GM18861 (cell line): Measurements from ENCODE around the gene MCAM.

Experiments
- ATAC-seq: cut with Tn5 transposase; IDR thresholded peaks from one replicate; pipeline ENCODE4 v1.9.1; 2021; ENCODE audit not compliant: unreplicated experiment

MCAM gene

DNA sequence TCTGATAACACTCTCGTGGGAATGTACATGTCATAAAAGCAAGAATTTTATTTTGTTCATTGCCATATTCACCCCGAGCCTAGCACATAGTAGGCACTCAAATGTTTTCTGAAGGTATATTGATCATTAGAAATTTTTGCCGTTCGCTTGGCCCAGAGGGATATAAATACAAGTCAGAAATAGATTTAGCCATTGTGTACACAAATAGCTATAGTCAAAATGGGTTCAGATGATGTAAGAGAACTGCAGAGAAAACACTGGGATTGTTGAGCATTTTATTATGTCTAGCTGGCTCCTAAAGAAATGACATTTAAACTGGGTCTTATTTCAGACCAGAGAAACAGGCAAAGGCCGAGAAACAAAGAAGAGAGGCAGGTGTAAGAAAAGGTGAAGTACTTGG lies 49.3 kb downstream of the MCAM start:
- ATAC-seq = no peak

DNA sequence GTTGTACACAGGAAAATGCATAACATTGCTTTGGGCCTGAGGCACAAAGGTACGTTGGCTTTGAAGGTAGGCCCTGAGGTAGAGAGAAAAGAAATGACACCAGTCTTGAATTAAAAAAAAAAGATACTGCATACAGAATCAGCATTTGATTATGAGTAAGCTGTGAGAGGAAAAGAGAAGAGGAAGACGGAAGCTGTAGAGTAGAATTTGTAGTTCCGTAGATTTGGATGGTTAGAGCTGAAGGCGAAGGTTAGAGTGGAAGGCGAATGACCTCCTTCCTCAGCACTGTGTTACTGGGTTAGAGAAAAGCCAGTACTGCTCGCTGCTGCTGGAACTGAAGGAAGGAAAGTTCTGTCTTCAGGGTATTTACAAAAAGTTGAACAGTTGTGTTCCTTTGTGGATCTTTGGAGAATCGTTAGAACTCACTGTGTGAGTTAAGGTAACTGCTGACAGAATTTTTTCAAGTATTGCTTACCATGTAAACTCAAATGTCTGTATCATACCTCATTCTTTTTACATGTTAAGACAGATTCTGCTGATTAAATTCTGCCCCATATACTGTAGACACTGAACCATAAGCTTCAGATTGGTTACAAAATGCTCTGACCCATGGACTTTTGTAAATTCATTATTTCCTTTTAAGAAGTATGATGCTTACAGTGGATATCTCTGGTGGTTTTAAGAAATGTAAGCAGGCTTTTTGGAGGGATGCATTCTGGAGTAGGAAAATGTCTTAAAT lies 50.2 kb downstream of the MCAM start:
- no peak for ATAC-seq

DNA sequence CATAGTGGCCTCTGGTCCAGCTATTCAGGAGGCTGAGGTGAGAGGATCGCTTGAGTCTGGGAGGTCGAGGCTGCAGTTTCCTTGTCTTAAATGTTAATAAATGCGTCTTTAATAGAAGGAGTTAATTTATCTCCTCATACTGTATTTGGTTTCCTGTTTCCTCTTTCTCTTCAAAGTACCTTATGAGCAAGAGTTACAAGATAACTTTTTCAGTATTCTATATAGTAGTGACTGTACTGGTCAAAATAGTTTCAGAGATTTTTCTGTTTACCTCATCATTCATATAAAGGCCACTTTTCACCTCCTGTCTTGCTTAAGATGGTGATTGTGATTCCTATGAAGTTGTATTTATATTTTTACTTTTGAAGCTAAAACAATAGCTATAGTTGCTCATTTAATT lies 50.9 kb downstream of the MCAM start:
- ATAC-seq = no peak

GRCh38 chr11:119263352-119263940 lies 53.5 kb downstream of the MCAM start:
- ATAC-seq = no peak

DNA sequence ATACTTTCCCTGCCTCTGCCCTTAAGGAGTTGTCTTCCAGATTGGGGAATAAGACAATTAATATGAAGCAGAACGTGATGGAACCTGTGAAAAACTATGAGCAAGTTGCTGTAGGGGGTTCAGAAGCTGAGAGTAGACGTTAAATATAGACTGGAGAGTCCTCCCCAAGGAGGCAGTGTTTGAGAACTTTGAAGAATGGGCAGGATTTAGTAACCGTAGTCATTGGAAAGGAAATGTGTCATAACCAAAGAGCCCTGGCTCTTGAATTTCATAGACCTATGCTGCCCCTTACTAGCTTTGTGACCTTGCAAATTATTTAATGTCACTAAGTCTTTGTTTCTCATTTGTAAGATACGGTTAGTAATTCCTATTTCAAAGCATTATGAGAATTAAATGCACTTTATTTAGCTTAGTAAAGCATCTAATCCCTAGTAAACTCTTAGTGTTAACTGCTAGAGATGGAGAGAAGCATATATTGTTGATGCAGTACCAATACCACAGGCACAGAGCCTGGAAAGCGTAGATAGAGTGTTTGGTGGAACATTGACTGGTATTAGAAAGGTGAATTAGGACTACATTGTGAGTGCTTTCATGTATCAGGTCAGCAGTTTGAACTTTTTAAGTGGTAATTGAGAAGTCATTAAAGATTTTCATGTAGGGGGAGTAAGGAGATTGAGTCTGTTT lies 54.1 kb downstream of the MCAM start:
- no peak for ATAC-seq

GRCh38 chr11:119258983-119259382 lies 57.9 kb downstream of the MCAM start:
- ATAC-seq = no peak
